NB4 (cell line): ENCODE measurements around the gene SLC30A10.

Source experiments
- POLR2A ChIP-seq: IDR thresholded peaks from 2 replicates; pipeline ENCODE4 v1.6.1; 2011; ENCODE audit warnings: mild to moderate bottlenecking; ENCODE audit not compliant: insufficient read length; ENCODE audit errors: extremely low read depth
- TF ChIP-seq, protein P1 (sequence below): IDR thresholded peaks from one replicate; pipeline ENCODE4 v1.5.1; 2012; ENCODE audit warnings: low read depth, low read length

DNA sequence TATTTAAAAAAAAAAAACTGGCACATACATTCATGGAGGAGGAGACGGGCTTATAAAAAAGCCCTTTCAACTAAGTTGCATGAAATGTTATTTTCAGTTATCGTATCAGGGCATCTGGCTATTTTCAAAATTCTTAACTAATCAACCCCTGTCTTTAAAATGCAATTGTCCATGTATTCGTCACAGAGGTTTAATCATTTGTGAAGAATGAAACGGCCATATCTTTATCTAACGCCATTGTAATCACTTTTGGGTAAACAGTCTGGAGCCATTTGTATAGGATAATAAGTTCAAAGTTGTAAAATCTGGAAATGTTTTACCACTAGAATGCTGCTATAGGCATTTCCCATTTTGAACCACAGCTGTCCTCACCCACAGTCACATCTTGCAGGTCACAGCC lies 30.4 kb downstream of the SLC30A10 start:
- TF ChIP-seq, protein P1, sequence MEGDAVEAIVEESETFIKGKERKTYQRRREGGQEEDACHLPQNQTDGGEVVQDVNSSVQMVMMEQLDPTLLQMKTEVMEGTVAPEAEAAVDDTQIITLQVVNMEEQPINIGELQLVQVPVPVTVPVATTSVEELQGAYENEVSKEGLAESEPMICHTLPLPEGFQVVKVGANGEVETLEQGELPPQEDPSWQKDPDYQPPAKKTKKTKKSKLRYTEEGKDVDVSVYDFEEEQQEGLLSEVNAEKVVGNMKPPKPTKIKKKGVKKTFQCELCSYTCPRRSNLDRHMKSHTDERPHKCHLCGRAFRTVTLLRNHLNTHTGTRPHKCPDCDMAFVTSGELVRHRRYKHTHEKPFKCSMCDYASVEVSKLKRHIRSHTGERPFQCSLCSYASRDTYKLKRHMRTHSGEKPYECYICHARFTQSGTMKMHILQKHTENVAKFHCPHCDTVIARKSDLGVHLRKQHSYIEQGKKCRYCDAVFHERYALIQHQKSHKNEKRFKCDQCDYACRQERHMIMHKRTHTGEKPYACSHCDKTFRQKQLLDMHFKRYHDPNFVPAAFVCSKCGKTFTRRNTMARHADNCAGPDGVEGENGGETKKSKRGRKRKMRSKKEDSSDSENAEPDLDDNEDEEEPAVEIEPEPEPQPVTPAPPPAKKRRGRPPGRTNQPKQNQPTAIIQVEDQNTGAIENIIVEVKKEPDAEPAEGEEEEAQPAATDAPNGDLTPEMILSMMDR: no peak
- TF ChIP-seq POLR2A: no peak
